Measurements from ENCODE around the gene IFT43. TPM values are rescaled to one million over a fixed set of nuclear protein-coding genes. Genes with fewer than 3 reads are reported as not detected.

The IFT43 gene
- total and polyA plus RNA-seq, 2 donors (not counting 1 experiment from before 2014, with no cell fraction given), result 35.2 to 54.9 TPM

DNA sequence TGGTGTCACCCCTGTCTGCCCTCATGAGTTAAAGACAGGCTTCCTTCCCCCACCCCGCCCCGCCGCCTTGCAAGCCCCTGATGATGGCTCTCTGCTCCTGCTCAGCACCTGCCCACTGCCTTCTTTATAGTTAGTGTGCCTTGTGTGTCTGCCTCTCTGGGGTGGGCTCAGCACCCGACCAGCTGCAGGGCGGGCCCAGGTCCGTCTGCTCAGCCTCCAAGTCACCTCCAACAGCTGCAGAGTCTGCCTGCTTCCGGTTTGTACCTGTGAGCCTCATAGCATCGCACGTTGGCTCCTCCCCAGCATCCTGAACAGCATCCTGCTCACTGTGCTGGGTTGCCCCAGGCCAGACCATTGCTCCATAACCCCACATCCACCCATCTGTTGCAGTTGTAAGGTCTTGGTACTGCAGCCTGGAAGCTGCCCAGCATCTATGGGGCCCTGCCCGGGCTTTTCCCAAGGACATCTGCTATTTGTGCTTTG, 7.3 kb upstream of the IFT43 start:
- Histone ChIP-seq H2AFZ (ENCODE audit: low read length) (no peak overlapping the region), H3K4me2 (ENCODE audit: extremely low read depth, insufficient read depth, low read length) (peak overlapping the region; percentile 76), H3K27me3 (ENCODE audit: control insufficient read depth, insufficient read depth, low read length) (no peaks in the 10 kb centered on the region), H3K27ac (ENCODE audit: insufficient read depth, low read length) (no peak overlapping the region), H3K79me2 (ENCODE audit: control insufficient read depth, insufficient read depth, low read length) (no peaks in the 10 kb centered on the region), H3K4me3 (replicated peaks in 1 of 4; ENCODE audit: control extremely low read depth in 1 of 4, insufficient read depth in 1 of 4, low read depth in 3 of 4, low read length in 4 of 4) (peak overlapping the region in 1 of 4 experiments; percentile 78), H3K36me3 (ENCODE audit: control insufficient read depth, insufficient read depth, low read length) (no peaks in the 10 kb centered on the region), H3K9me3 (ENCODE audit: control insufficient read depth, insufficient read depth, low read depth, low read length) (no peaks in the 10 kb centered on the region), H3K4me1 (ENCODE audit: control insufficient read depth, extremely low read depth, insufficient read depth, low read length) (peaks cover 26% of the 10 kb centered on the region), H4K20me1 (ENCODE audit: control insufficient read depth, extremely low read depth, insufficient read depth, low read length) (no peaks in the 10 kb centered on the region), H3K9ac (ENCODE audit: insufficient read depth, low read length) (no peak overlapping the region)
- no peak for DNase-seq (ENCODE audit: low read depth in 2 of 2)
- TF ChIP-seq, protein P1, sequence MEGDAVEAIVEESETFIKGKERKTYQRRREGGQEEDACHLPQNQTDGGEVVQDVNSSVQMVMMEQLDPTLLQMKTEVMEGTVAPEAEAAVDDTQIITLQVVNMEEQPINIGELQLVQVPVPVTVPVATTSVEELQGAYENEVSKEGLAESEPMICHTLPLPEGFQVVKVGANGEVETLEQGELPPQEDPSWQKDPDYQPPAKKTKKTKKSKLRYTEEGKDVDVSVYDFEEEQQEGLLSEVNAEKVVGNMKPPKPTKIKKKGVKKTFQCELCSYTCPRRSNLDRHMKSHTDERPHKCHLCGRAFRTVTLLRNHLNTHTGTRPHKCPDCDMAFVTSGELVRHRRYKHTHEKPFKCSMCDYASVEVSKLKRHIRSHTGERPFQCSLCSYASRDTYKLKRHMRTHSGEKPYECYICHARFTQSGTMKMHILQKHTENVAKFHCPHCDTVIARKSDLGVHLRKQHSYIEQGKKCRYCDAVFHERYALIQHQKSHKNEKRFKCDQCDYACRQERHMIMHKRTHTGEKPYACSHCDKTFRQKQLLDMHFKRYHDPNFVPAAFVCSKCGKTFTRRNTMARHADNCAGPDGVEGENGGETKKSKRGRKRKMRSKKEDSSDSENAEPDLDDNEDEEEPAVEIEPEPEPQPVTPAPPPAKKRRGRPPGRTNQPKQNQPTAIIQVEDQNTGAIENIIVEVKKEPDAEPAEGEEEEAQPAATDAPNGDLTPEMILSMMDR (conservative IDR thresholded peaks at IDR 0.05 in 1 of 2, IDR thresholded peaks at IDR 0.05 in 1 of 2; ENCODE audit: low read depth in 1 of 2, low read length in 2 of 2), result no peak
- TF ChIP-seq EZH2 (IDR thresholded peaks at IDR 0.05; ENCODE audit: low read length, missing control alignments), result no peak

DNA sequence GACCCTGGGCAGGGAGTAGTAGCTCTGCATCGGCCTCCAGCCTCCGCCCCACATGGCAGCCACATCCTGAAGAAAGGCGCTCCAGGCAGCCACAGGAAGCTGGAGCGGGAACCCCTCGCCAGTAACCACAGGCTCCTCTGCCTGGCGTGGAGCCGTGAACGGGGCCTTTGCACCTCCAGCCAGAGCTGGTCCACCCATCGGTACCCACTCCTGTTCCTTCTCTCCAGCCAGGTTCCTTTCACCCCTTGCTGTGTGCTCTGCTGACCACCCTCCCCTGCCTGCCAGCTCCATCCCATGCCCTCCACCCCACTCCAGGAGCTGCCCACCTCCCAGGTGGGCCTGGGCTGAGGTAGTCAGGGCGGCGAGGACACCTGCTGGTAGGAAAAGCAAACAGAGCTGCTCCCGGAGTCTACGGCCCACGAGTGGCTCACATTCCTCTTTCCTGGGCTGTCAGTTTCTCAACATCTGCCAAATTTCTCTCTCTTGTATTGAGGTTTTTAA, 6.4 kb upstream of the IFT43 start:
- DNase-seq (ENCODE audit: low read depth in 2 of 2), result peak; percentile 31 to 57
- Histone ChIP-seq H3K9me3 (ENCODE audit: control insufficient read depth, insufficient read depth, low read depth, low read length) (no peaks in the 10 kb centered on the region), H3K4me2 (ENCODE audit: extremely low read depth, insufficient read depth, low read length) (peak overlapping the region; percentile 76), H3K4me3 (replicated peaks in 1 of 4; ENCODE audit: control extremely low read depth in 1 of 4, insufficient read depth in 1 of 4, low read depth in 3 of 4, low read length in 4 of 4) (peak overlapping the region in 3 of 4 experiments; percentile 4 to 78 (median 9)), H3K36me3 (ENCODE audit: control insufficient read depth, insufficient read depth, low read length) (no peaks in the 10 kb centered on the region), H3K27ac (ENCODE audit: insufficient read depth, low read length) (no peak overlapping the region), H4K20me1 (ENCODE audit: control insufficient read depth, extremely low read depth, insufficient read depth, low read length) (no peaks in the 10 kb centered on the region), H3K9ac (ENCODE audit: insufficient read depth, low read length) (no peak overlapping the region), H3K79me2 (ENCODE audit: control insufficient read depth, insufficient read depth, low read length) (no peaks in the 10 kb centered on the region), H3K27me3 (ENCODE audit: control insufficient read depth, insufficient read depth, low read length) (no peaks in the 10 kb centered on the region), H2AFZ (ENCODE audit: low read length) (peak overlapping the region; percentile 11), H3K4me1 (ENCODE audit: control insufficient read depth, extremely low read depth, insufficient read depth, low read length) (peaks cover 26% of the 10 kb centered on the region)
- TF ChIP-seq, protein P1 (conservative IDR thresholded peaks at IDR 0.05 in 1 of 2, IDR thresholded peaks at IDR 0.05 in 1 of 2; ENCODE audit: low read depth in 1 of 2, low read length in 2 of 2), result peak; percentile 62 to 75
- no peak for TF ChIP-seq EZH2 (IDR thresholded peaks at IDR 0.05; ENCODE audit: low read length, missing control alignments)

DNA sequence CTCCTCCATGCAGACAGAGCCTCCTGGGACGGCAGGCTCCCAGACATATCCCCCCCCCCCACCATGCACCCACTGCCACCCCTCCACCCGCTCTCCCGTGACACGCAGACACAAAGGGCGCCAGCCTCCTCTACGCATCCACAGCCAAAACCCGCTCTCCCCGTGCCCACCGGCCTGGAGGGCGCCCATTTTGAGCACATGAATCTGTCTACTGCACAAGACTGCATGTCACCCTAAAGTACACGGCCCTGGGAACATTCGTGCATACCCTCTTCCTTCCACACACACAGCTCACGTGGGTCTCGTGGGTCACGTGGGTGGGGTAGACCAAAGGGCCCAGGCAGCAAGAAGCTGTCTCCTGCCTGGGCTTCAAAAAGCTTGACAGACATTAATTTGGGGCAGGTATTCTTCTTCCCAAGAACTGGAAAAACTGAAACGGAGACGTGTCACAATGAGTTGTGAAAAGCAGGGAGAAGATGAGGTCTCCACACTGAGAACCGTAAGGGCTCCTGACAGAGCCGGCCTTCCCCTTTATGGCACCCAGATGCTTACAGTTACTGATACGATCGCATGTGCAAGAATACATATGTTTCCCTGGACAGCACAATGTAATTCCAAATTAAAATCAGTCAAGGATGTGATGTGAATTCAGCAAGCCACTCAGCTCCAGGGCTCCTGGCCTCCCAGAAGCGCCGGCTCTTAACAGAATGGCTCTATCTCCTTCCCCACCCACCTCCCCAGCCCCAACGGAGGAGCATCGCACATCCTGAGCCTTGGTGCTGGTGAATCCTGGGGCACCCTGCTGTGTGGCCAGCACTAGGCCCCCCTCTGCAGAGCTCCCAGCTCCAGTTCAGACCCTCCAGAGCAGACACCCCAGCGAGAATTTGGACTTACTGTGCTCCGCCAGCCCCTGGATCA, 5.7 kb upstream of the IFT43 start:
- no peaks in the 10 kb centered on the region for H3K9me3 ChIP-seq (ENCODE audit: control insufficient read depth, insufficient read depth, low read depth, low read length)
- H3K9ac ChIP-seq (ENCODE audit: insufficient read depth, low read length), result no peak overlapping the region
- peak overlapping the region; percentile 1 to 78 (median 47) for H3K4me3 ChIP-seq (replicated peaks in 1 of 4; ENCODE audit: control extremely low read depth in 1 of 4, insufficient read depth in 1 of 4, low read depth in 3 of 4, low read length in 4 of 4)
- DNase-seq (ENCODE audit: low read depth in 2 of 2), result no peak
- H3K79me2 ChIP-seq (ENCODE audit: control insufficient read depth, insufficient read depth, low read length), result no peaks in the 10 kb centered on the region
- H2AFZ ChIP-seq (ENCODE audit: low read length), result peak overlapping the region; percentile 17
- H3K27me3 ChIP-seq (ENCODE audit: control insufficient read depth, insufficient read depth, low read length), result no peaks in the 10 kb centered on the region
- H4K20me1 ChIP-seq (ENCODE audit: control insufficient read depth, extremely low read depth, insufficient read depth, low read length), result no peaks in the 10 kb centered on the region
- peak overlapping the region; percentile 88 for H3K4me2 ChIP-seq (ENCODE audit: extremely low read depth, insufficient read depth, low read length)
- TF ChIP-seq, protein P1 (conservative IDR thresholded peaks at IDR 0.05 in 1 of 2, IDR thresholded peaks at IDR 0.05 in 1 of 2; ENCODE audit: low read depth in 1 of 2, low read length in 2 of 2), result no peak
- no peak for TF ChIP-seq EZH2 (IDR thresholded peaks at IDR 0.05; ENCODE audit: low read length, missing control alignments)
- H3K27ac ChIP-seq (ENCODE audit: insufficient read depth, low read length), result no peak overlapping the region
- H3K4me1 ChIP-seq (ENCODE audit: control insufficient read depth, extremely low read depth, insufficient read depth, low read length), result peaks cover 26% of the 10 kb centered on the region
- no peaks in the 10 kb centered on the region for H3K36me3 ChIP-seq (ENCODE audit: control insufficient read depth, insufficient read depth, low read length)

All from fibroblast of lung (primary cell).